PC-9 (cell line): ENCODE measurements around the gene HBP1. TPM values are rescaled to one million over a fixed set of nuclear protein-coding genes. Genes with fewer than 3 reads are reported as not detected.

ENCODE experiments used
- BruUV-seq: library from RNA; stranded (reverse); fragments of 400-500 nt; replicated peaks from 2 replicates; lab custom pipeline; 2021; lab: Mats Ljungman, UMichigan
- CTCF ChIA-PET: fragments of 300-600 bp; sonication (Branson Sonifier 250); formaldehyde crosslinking; loops from one replicate; lab custom pipeline; 2022; ENCODE audit warnings: antibody characterized with exemption; lab: Charles Lee
- POLR2A ChIA-PET: fragments of 300-600 bp; sonication (Branson Sonifier 250); formaldehyde crosslinking; loops from one replicate; lab custom pipeline; 2022; ENCODE audit warnings: antibody characterized with exemption; ENCODE audit not compliant: unreplicated experiment; lab: Charles Lee
- DNase-seq, 2 experiments: peaks; one replicate each; pipeline versions ENCODE4 v3.0.0 to v3.0.0-alpha.2; 2015 to 2022; ENCODE audit warnings: mixed read lengths in 1 of 2
- H2AFZ ChIP-seq: fragments of 200-600 bp; sonication (generic); 2 replicates; pipeline ENCODE4 v1.8.1; 2017; ENCODE audit warnings: antibody characterized with exemption
- H3F3A ChIP-seq: fragments of 200-600 bp; sonication (generic); 2 replicates; pipeline ENCODE4 v1.8.1; 2017; ENCODE audit warnings: antibody characterized with exemption, mild to moderate bottlenecking, low read depth; ENCODE audit not compliant: insufficient read depth
- H3K27ac ChIP-seq: fragments of 200-600 bp; sonication (generic); 2 replicates; pipeline ENCODE4 v1.6.1; 2016; ENCODE audit warnings: mixed run types
- H3K27me3 ChIP-seq: fragments of 200-600 bp; sonication (generic); 2 replicates; pipeline ENCODE4 v1.6.1; 2016; ENCODE audit warnings: low read depth, mixed run types; ENCODE audit not compliant: insufficient read depth
- H3K36me3 ChIP-seq: fragments of 200-600 bp; sonication (generic); 2 replicates; pipeline ENCODE4 v1.6.1; 2016; ENCODE audit warnings: low read depth, mixed run types
- H3K4me1 ChIP-seq: fragments of 200-600 bp; sonication (generic); replicated peaks from 2 replicates; pipeline ENCODE4 v1.6.1; 2016; ENCODE audit warnings: mixed run types; ENCODE audit not compliant: insufficient read depth
- H3K4me2 ChIP-seq: fragments of 200-600 bp; sonication (generic); 2 replicates; pipeline ENCODE4 v1.6.1; 2017; ENCODE audit warnings: mixed run types
- H3K4me3 ChIP-seq: fragments of 200-600 bp; sonication (generic); 2 replicates; pipeline ENCODE4 v1.6.1; 2016; ENCODE audit warnings: mixed run types
- H3K79me2 ChIP-seq: fragments of 200-600 bp; sonication (generic); 2 replicates; pipeline ENCODE4 v1.6.1; 2017; ENCODE audit warnings: low read depth, mixed run types
- H3K9me2 ChIP-seq: fragments of 200-600 bp; sonication (generic); 2 replicates; pipeline ENCODE4 v1.8.1; 2017; ENCODE audit warnings: mild to moderate bottlenecking; ENCODE audit not compliant: insufficient read depth
- H3K9me3 ChIP-seq: fragments of 200-600 bp; sonication (generic); 2 replicates; pipeline ENCODE4 v1.8.1; 2016; ENCODE audit warnings: low read depth; ENCODE audit not compliant: insufficient read depth
- H4K20me1 ChIP-seq: fragments of 200-600 bp; sonication (generic); 2 replicates; pipeline ENCODE4 v1.8.1; 2017; ENCODE audit not compliant: insufficient read depth
- EZH2 ChIP-seq: fragments of 200-600 bp; sonication (generic); IDR thresholded peaks from 2 replicates; pipeline ENCODE4 v1.8.0; 2017; ENCODE audit warnings: antibody characterized with exemption, low read depth
- intact Hi-C: fragments of 100-400 bp; cut with micrococcal nuclease; formaldehyde crosslinking; loops from one replicate; pipeline ENCODE4 v1.10.0; 2022; ENCODE audit not compliant: unreplicated experiment
- total RNA-seq: library from RNA; stranded (reverse); gene quantifications from 2 replicates; pipeline ENCODE4 v1.2.3, GENCODE V29; 2021
- TF ChIP-seq, protein P1 (sequence below): fragments of 200-600 bp; sonication (generic); conservative IDR thresholded peaks from 2 replicates; pipeline ENCODE4 v1.6.1; 2017; ENCODE audit warnings: mixed run types, antibody characterized with exemption, mild to moderate bottlenecking, moderate library complexity

HBP1 gene
- total RNA-seq, 1 experiment from 2014 or later = 60.0 TPM

DNA sequence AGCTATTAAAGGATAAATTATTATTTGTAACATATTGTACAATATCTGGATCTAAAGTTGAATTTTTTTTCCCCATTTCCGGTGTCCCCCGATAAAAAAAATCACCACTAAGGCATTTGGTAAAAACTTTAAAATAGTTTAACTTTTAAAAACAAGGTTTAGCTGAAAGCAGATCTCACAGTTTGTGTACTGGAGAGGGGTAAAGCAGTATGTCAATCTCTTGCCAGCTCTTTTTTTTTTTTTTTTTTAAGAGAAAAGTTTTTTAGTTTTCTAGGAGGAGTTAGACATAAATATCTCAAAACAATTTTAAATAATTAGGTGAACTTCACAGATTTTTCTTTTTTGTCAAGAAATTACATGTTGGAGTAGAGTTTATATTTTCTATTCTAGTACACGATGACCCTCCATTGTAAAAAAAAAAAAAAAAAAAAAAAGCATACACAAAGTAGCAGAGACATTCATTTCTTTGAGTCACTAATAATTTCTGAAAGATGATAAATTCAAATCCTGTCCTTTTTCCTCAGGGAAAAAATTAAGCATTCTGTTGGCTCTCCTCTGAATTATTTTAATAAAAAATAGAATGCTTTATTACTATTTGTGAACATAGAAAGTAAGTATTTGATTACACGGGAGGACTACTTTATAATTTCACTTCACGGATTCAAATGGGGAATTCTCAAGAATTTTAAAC, 1.9 kb upstream of the HBP1 start:
- CTCF ChIA-PET = interaction anchor here (0.6 to 1.0 kb wide), 4 partner anchors 14 to 34 kb away, joined by 3 to 5 read pairs (median 4); no protein-coding TSS in a partner anchor
- DNase-seq = no peak
- TF ChIP-seq, protein P1, sequence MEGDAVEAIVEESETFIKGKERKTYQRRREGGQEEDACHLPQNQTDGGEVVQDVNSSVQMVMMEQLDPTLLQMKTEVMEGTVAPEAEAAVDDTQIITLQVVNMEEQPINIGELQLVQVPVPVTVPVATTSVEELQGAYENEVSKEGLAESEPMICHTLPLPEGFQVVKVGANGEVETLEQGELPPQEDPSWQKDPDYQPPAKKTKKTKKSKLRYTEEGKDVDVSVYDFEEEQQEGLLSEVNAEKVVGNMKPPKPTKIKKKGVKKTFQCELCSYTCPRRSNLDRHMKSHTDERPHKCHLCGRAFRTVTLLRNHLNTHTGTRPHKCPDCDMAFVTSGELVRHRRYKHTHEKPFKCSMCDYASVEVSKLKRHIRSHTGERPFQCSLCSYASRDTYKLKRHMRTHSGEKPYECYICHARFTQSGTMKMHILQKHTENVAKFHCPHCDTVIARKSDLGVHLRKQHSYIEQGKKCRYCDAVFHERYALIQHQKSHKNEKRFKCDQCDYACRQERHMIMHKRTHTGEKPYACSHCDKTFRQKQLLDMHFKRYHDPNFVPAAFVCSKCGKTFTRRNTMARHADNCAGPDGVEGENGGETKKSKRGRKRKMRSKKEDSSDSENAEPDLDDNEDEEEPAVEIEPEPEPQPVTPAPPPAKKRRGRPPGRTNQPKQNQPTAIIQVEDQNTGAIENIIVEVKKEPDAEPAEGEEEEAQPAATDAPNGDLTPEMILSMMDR = no peak
- no TSS peak for BruUV-seq
- H3K79me2 ChIP-seq = peaks cover 19% of the 10 kb centered on the region
- H3K9me2 ChIP-seq = 0 out of 2 replicates have a peak, but pooled peaks cover 4% of the 10 kb centered on the region
- peak overlapping the region; percentile 92 for H3K4me2 ChIP-seq
- intact Hi-C loops = loop anchor here (5.0 kb wide), 4 partner anchors 220 to 990 kb away; partner anchors contain the start of gene CCDC71L
- peak overlapping the region; percentile 86 for H3K27ac ChIP-seq
- H3K36me3 ChIP-seq = peaks cover 4% of the 10 kb centered on the region; the same call in 1 of the 2 replicates
- peak overlapping the region; percentile 91 for H2AFZ ChIP-seq
- H3K4me3 ChIP-seq = peak overlapping the region; percentile 77
- H4K20me1 ChIP-seq = peaks cover 17% of the 10 kb centered on the region
- peaks cover 26% of the 10 kb centered on the region for H3K4me1 ChIP-seq
- no peaks in the 10 kb centered on the region for H3K27me3 ChIP-seq
- H3K9me3 ChIP-seq = no peaks in the 10 kb centered on the region
- POLR2A ChIA-PET = interaction anchor here (0.6 to 0.7 kb wide), 7 partner anchors 8 to 556 kb away, joined by 4 to 35 read pairs (median 7); no protein-coding TSS in a partner anchor
- H3F3A ChIP-seq = peaks cover 21% of the 10 kb centered on the region; the same call in 1 of the 2 replicates

DNA sequence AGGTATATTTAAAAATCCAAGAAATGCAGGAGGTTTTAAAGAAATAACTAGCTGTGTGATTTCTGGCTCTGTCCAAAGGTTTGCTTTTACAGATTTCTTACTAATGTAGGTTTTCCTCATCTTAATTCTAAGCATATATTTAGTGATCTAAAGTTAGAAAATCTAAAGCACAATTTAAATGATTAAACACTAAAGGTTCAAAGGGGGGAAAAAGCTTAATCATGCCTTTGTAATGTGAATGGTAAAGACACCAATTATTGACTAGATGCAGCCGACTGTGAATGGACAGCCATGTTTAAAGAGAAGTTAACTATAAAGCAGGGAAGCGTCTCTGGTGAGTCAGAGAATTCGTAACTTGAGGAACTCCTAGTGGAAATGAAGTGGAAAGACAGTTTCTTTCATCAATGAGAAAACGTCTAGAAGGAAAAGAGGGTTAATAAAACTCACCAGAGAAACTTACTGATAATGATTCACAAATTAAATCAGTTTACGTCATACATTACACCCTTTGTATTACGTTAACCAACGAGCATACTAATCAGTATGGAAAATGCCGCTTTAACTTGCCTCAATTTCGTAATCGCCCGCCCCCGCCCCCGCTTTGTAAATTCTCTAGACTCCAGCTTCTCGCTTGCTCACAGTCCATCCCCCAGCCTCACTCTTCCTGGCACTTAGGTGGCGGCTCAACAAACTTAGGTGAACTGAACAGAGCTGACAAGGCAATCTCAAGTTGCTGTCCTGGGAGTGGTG, 1.1 kb upstream of the HBP1 start:
- POLR2A ChIA-PET = interaction anchor here (0.5 to 1.3 kb wide), 8 partner anchors 13 to 1091 kb away, joined by 3 to 11 read pairs (median 6); no protein-coding TSS in a partner anchor
- TSS peak; percentile 78 for BruUV-seq
- CTCF ChIA-PET = interaction anchor here (0.6 to 1.5 kb wide), 9 partner anchors 14 to 709 kb away, joined by 3 to 16 read pairs (median 5); no protein-coding TSS in a partner anchor

More for the DNA sequence above, 1.1 kb upstream of the HBP1 start:
- TF ChIP-seq, protein P1 = peak; percentile 53
- TF ChIP-seq EZH2 = no peak
- peak overlapping the region; percentile 77 for H3K4me3 ChIP-seq
- H3K4me2 ChIP-seq = peak overlapping the region; percentile 92
- DNase-seq = peak in 1 of 2 experiments; percentile 79
- intact Hi-C loops = loop anchor here (1.0 to 5.0 kb wide), 7 partner anchors 220 to 1103 kb away; partner anchors contain the start of genes CBLL1 and CCDC71L
- peaks cover 21% of the 10 kb centered on the region; the same call in 1 of the 2 replicates for H3F3A ChIP-seq
- H3K4me1 ChIP-seq = peaks cover 26% of the 10 kb centered on the region
- H3K27me3 ChIP-seq = no peaks in the 10 kb centered on the region
- 0 out of 2 replicates have a peak, but pooled peaks cover 4% of the 10 kb centered on the region for H3K9me2 ChIP-seq
- peak overlapping the region; percentile 91 for H2AFZ ChIP-seq
- peak overlapping the region; percentile 86 for H3K27ac ChIP-seq
- peaks cover 25% of the 10 kb centered on the region for H4K20me1 ChIP-seq
- peaks cover 4% of the 10 kb centered on the region; the same call in 1 of the 2 replicates for H3K36me3 ChIP-seq
- H3K9me3 ChIP-seq = no peaks in the 10 kb centered on the region
- H3K79me2 ChIP-seq = peaks cover 27% of the 10 kb centered on the region
